HCT116 (cell line): ENCODE measurements around the gene CDCP1. TPM values are rescaled to one million over a fixed set of nuclear protein-coding genes. Genes with fewer than 3 reads are reported as not detected.

Experiments used
- ATAC-seq: fragments of 200-7000 bp; cut with Tn5 transposase; 2 replicates; pipeline ENCODE4 v1.9.1; 2020; ENCODE audit warnings: mild to moderate bottlenecking, moderate library complexity
- BruUV-seq: library from RNA; stranded (reverse); fragments of 400-500 nt; replicated peaks from 2 replicates; lab custom pipeline; 2021; lab: Mats Ljungman, UMichigan
- CTCF ChIA-PET: fragments of 300-600 bp; sonication (Branson Sonifier 250); formaldehyde crosslinking; loops from one replicate; lab custom pipeline; 2021; ENCODE audit warnings: antibody characterized with exemption; lab: Charles Lee
- POLR2A ChIA-PET: fragments of 300-600, 350-600 bp; sonication (Branson Sonifier 250); formaldehyde crosslinking; loops from one replicate; lab custom pipeline; 2021; ENCODE audit warnings: antibody characterized with exemption; lab: Charles Lee
- RAD21 ChIA-PET, 2 experiments: fragments of 300-600 bp; sonication (Branson Sonifier 250); formaldehyde crosslinking; loops; one replicate each; lab custom pipeline; 2023; ENCODE audit warnings: low total read pairs in 2 of 2; ENCODE audit not compliant: uncharacterized antibody in 2 of 2, unreplicated experiment in 2 of 2, low non-redundant PET in 1 of 2; lab: Charles Lee
- DNase-seq: peaks from one replicate; pipeline ENCODE4 v3.0.0-alpha.2; 2010; ENCODE audit warnings: low read depth, low spot score
- H2AFZ ChIP-seq: fragments of 200-600 bp; shearing (Covaris generic), sonication (generic); 2 replicates; pipeline ENCODE4 v1.6.1; 2017; ENCODE audit warnings: low read depth, mixed run types, mixed read lengths, antibody characterized with exemption, low read length; ENCODE audit not compliant: poor library complexity, severe bottlenecking
- H3K27ac ChIP-seq: 2 replicates; pipeline ENCODE4 v1.5.1; 2012; ENCODE audit warnings: low read depth, low read length
- H3K27me3 ChIP-seq: fragments of 200-600 bp; sonication (generic); 2 replicates; pipeline ENCODE4 v1.6.1; 2016; ENCODE audit warnings: mixed run types, low read length, mixed read lengths; ENCODE audit not compliant: insufficient read depth
- H3K36me3 ChIP-seq, 2 experiments: fragments of 200-500 bp in 1 of 2; fragments of 200-600 bp in 1 of 2; sonication (Bioruptor generic) in 1 of 2; sonication (generic) in 1 of 2; 2 replicates each; pipeline versions ENCODE4 v1.5.1 to v1.6.1; 2014 to 2016; ENCODE audit warnings: low read length in 2 of 2, inconsistent platforms in 1 of 2, mixed read lengths in 1 of 2, mixed run types in 1 of 2; ENCODE audit not compliant: insufficient read depth in 2 of 2, control insufficient read depth in 1 of 2
- H3K4me1 ChIP-seq, 2 experiments: fragments of 200-600 bp in 1 of 2; sonication (generic) in 1 of 2; 2 replicates each; pipeline versions ENCODE4 v1.5.1 to v1.6.1; 2012 to 2017; ENCODE audit warnings: low read length in 2 of 2, inconsistent platforms in 1 of 2, mild to moderate bottlenecking in 1 of 2, mixed read lengths in 1 of 2, mixed run types in 1 of 2, moderate library complexity in 1 of 2; ENCODE audit not compliant: insufficient read depth in 2 of 2, control insufficient read depth in 1 of 2
- H3K4me2 ChIP-seq: fragments of 200-600 bp; sonication (generic); 2 replicates; pipeline ENCODE4 v1.6.1; 2017; ENCODE audit warnings: mixed run types, low read length, mixed read lengths
- H3K4me3 ChIP-seq, 2 experiments: fragments of 200-600 bp in 1 of 2; sonication (generic) in 1 of 2; replicated peaks in 1 of 2; 2 replicates each; pipeline ENCODE4 v1.5.1; 2011 to 2016; ENCODE audit warnings: low read length in 2 of 2, control low read depth in 1 of 2, low read depth in 1 of 2, mild to moderate bottlenecking in 1 of 2, mixed read lengths in 1 of 2, mixed run types in 1 of 2
- H3K79me2 ChIP-seq: fragments of 200-600 bp; sonication (generic); 2 replicates; pipeline ENCODE4 v1.6.1; 2017; ENCODE audit warnings: mild to moderate bottlenecking, mixed run types, low read length, moderate library complexity, mixed read lengths; ENCODE audit not compliant: insufficient read depth
- H3K9ac ChIP-seq: fragments of 200-600 bp; sonication (generic); 2 replicates; pipeline ENCODE4 v1.6.1; 2016; ENCODE audit warnings: low read length, mixed read lengths
- H3K9me2 ChIP-seq: fragments of 200-600 bp; sonication (generic), shearing (Covaris generic); 2 replicates; pipeline ENCODE4 v1.6.1; 2017; ENCODE audit warnings: mixed run types, mild to moderate bottlenecking, moderate library complexity; ENCODE audit not compliant: insufficient read depth
- H3K9me3 ChIP-seq, 2 experiments: fragments of 200-500 bp in 1 of 2; fragments of 200-600 bp in 1 of 2; sonication (Bioruptor generic) in 1 of 2; sonication (generic) in 1 of 2; 2 replicates each; pipeline ENCODE4 v1.6.1; 2014 to 2017; ENCODE audit warnings: low read length in 2 of 2, mixed read lengths in 2 of 2, inconsistent platforms in 1 of 2, low read depth in 1 of 2, mild to moderate bottlenecking in 1 of 2, mixed run types in 1 of 2, moderate library complexity in 1 of 2; ENCODE audit not compliant: control insufficient read depth in 1 of 2, insufficient read depth in 1 of 2
- H4K20me1 ChIP-seq: fragments of 200-600 bp; sonication (generic), shearing (Covaris generic); 2 replicates; pipeline ENCODE4 v1.6.1; 2017; ENCODE audit warnings: mixed run types, mild to moderate bottlenecking, moderate library complexity; ENCODE audit not compliant: insufficient read depth
- ATF3 ChIP-seq: IDR thresholded peaks from 2 replicates; pipeline ENCODE4 v1.6.1; 2012
- CBX3 ChIP-seq: IDR thresholded peaks from 2 replicates; pipeline ENCODE4 v1.6.1; 2012; ENCODE audit warnings: low read depth
- CEBPB ChIP-seq: IDR thresholded peaks from 2 replicates; pipeline ENCODE4 v1.6.1; 2012; ENCODE audit warnings: low read depth
- CTCF ChIP-seq, 3 experiments: fragments of 200-600 bp in 1 of 3; sonication (generic) in 1 of 3; IDR thresholded peaks in 2 of 3; conservative IDR thresholded peaks in 1 of 3; 2 replicates each; pipeline ENCODE4 v1.5.1; 2012 to 2017; ENCODE audit warnings: low read depth in 2 of 3, low read length in 2 of 3, antibody characterized with exemption in 1 of 3, borderline replicate concordance in 1 of 3, control low read depth in 1 of 3, mild to moderate bottlenecking in 1 of 3, mixed read lengths in 1 of 3, mixed run types in 1 of 3, moderate library complexity in 1 of 3; ENCODE audit not compliant: insufficient read depth in 1 of 3
- ELF1 ChIP-seq: IDR thresholded peaks from 2 replicates; pipeline ENCODE4 v1.6.1; 2012; ENCODE audit warnings: low read depth, borderline replicate concordance
- EZH2phosphoT487 ChIP-seq: fragments of 200-600 bp; IDR thresholded peaks from 2 replicates; pipeline ENCODE4 v1.6.1; 2018; ENCODE audit warnings: antibody characterized with exemption, borderline replicate concordance
- FOSL1 ChIP-seq: IDR thresholded peaks from 2 replicates; pipeline ENCODE4 v1.6.1; 2012; ENCODE audit warnings: low read depth
- JUND ChIP-seq: IDR thresholded peaks from 2 replicates; pipeline ENCODE4 v1.6.1; 2012
- POLR2A ChIP-seq: IDR thresholded peaks from 2 replicates; pipeline ENCODE4 v1.7.0; 2011; ENCODE audit warnings: borderline replicate concordance; ENCODE audit not compliant: insufficient read depth, insufficient read length; ENCODE audit errors: extremely low read depth
- POLR2AphosphoS5 ChIP-seq: IDR thresholded peaks from 2 replicates; pipeline ENCODE4 v1.6.1; 2011; ENCODE audit warnings: mild to moderate bottlenecking, low read depth, low read length, moderate library complexity
- RAD21 ChIP-seq: IDR thresholded peaks from 2 replicates; pipeline ENCODE4 v1.6.1; 2012; ENCODE audit warnings: low read depth, mild to moderate bottlenecking
- REST ChIP-seq: IDR thresholded peaks from 2 replicates; pipeline ENCODE4 v1.6.1; 2012; ENCODE audit warnings: low read depth
- SIN3A ChIP-seq: IDR thresholded peaks from 2 replicates; pipeline ENCODE4 v1.6.1; 2012; ENCODE audit warnings: low read depth
- SP1 ChIP-seq: IDR thresholded peaks from 2 replicates; pipeline ENCODE4 v1.6.1; 2012; ENCODE audit warnings: low read depth
- SRF ChIP-seq: IDR thresholded peaks from 2 replicates; pipeline ENCODE4 v1.6.1; 2012; ENCODE audit warnings: low read depth
- TCF7L2 ChIP-seq: IDR thresholded peaks from 2 replicates; pipeline ENCODE4 v1.7.0; 2011; ENCODE audit warnings: borderline replicate concordance, inconsistent platforms; ENCODE audit not compliant: insufficient read depth, insufficient read length; ENCODE audit errors: extremely low read depth
- ZBTB33 ChIP-seq: IDR thresholded peaks from 2 replicates; pipeline ENCODE4 v1.6.1; 2011; ENCODE audit warnings: mild to moderate bottlenecking, low read length, moderate library complexity; ENCODE audit not compliant: insufficient replicate concordance; ENCODE audit errors: extremely low read depth
- ZFX ChIP-seq: fragments of 450-650 bp; IDR thresholded peaks from 2 replicates; pipeline ENCODE4 v1.6.1; 2017
- ZNF274 ChIP-seq: fragments of 200-500 bp; sonication (Bioruptor generic); IDR thresholded peaks from 2 replicates; pipeline ENCODE4 v1.6.1; 2014; ENCODE audit warnings: mild to moderate bottlenecking, low read depth, low read length, inconsistent platforms
- intact Hi-C: fragments of 100-400 bp; cut with micrococcal nuclease; formaldehyde crosslinking; loops from 2 replicates; pipeline ENCODE4 v1.10.0; 2022
- total RNA-seq: library from RNA; stranded (reverse); gene quantifications from one replicate; pipeline ENCODE4 v1.2.1, GENCODE V29; 2021; ENCODE audit not compliant: unreplicated experiment

Gene CDCP1
- total RNA-seq, 1 experiment from 2014 or later: 196 TPM

DNA sequence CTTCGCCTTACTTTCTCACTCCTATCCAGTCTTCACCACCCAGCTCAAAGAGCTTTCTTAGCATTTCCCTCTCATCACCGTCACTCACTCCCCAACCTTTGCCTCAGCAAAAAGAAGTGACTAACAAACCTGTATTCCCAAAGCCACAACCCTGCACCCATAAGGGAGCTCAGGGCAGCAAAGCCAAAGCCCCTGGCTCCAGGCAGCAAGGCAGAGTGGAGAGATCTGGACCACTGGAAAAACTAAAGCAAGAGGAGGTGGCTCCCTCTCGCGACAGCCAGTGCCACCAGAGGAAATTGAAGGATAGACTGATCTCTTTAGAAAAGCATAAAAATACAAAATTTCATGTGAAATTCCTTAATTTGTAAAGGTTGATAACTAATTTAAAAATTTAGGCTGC is 25.1 kb upstream of the CDCP1 start:
- DNase-seq: no peak
- no peak overlapping the region for H3K27ac ChIP-seq
- BruUV-seq: no TSS peak
- H3K79me2 ChIP-seq: no peaks in the 10 kb centered on the region
- H2AFZ ChIP-seq: peak overlapping the region; percentile 60
- no peaks in the 10 kb centered on the region for H3K9me2 ChIP-seq
- no peak for ATAC-seq
- H3K4me2 ChIP-seq: no peak overlapping the region
- no peaks in the 10 kb centered on the region for H3K9me3 ChIP-seq
- no peak for TF ChIP-seq ELF1
- TF ChIP-seq JUND: no peak
- no peak for TF ChIP-seq ZNF274
- no peak for TF ChIP-seq SRF
- TF ChIP-seq ZBTB33: no peak
- no peak for TF ChIP-seq POLR2AphosphoS5
- TF ChIP-seq ZFX: no peak
- TF ChIP-seq RAD21: no peak
- no peak for TF ChIP-seq EZH2phosphoT487
- TF ChIP-seq SP1: no peak
- no peak for TF ChIP-seq REST
- no peak for TF ChIP-seq SIN3A
- no peak for TF ChIP-seq TCF7L2
- TF ChIP-seq ATF3: no peak
- no peak for TF ChIP-seq FOSL1
- TF ChIP-seq CTCF (IDR thresholded peaks at IDR 0.05 in 2 of 3, conservative IDR thresholded peaks at IDR 0.05 in 1 of 3; ENCODE audit: borderline replicate concordance in 1 of 3, insufficient read depth in 1 of 3, low read depth in 2 of 3, low read length in 2 of 3): no peak
- TF ChIP-seq POLR2A: no peak
- no peak for TF ChIP-seq CEBPB
- no peak for TF ChIP-seq CBX3
- H3K27me3 ChIP-seq: no peaks in the 10 kb centered on the region
- RAD21 ChIA-PET: no interaction called here
- CTCF ChIA-PET: no interaction called here
- H3K9ac ChIP-seq: no peak overlapping the region
- no peaks in the 10 kb centered on the region for H4K20me1 ChIP-seq
- no peak overlapping the region for H3K4me3 ChIP-seq
- H3K36me3 ChIP-seq: no peaks in the 10 kb centered on the region
- intact Hi-C loops: no loop called here
- H3K4me1 ChIP-seq: peaks cover 28 to 43% of the 10 kb centered on the region in 2 experiments
- POLR2A ChIA-PET: interaction anchor here (0.7 to 1.1 kb wide), 2 partner anchors 17 to 39 kb away, joined by 3 read pairs; no protein-coding TSS in a partner anchor
